Ureter (tissue), 1 donor: ENCODE measurements around the gene DDR1. TPM values are rescaled to one million over a fixed set of nuclear protein-coding genes. Genes with fewer than 3 reads are reported as not detected.

Experiments used
- total RNA-seq: library from RNA; stranded (reverse); gene quantifications from one replicate; pipeline ENCODE4 v1.2.4, GENCODE V29; 2023
- donor health status: DM: yes; HTN: yes; CAD: no.

Gene DDR1
- total RNA-seq, 1 donor from 2014 or later = 234 TPM

Other genes starting within 250 kb of the DDR1 start
- gene C6orf136, start 237.4 kb upstream of the DDR1 start, total RNA-seq = 27.1 TPM
- 31.5 TPM for gene DHX16, start 211.5 kb upstream of the DDR1 start, total RNA-seq
- gene PPP1R18, start 197.9 kb upstream of the DDR1 start, total RNA-seq = 31.5 TPM
- gene NRM, start 193.5 kb upstream of the DDR1 start, total RNA-seq = 12.3 TPM
- 41.1 TPM for gene MDC1, start 167.2 kb upstream of the DDR1 start, total RNA-seq
- 357 TPM for gene TUBB, start 164.2 kb upstream of the DDR1 start, total RNA-seq
- gene FLOT1, start 141.8 kb upstream of the DDR1 start, total RNA-seq = 133 TPM
- gene IER3, start 140.0 kb upstream of the DDR1 start, total RNA-seq = 23.8 TPM
- 30.4 TPM for gene GTF2H4, start 23.7 kb downstream of the DDR1 start, total RNA-seq
- gene VARS2, start 29.7 kb downstream of the DDR1 start, total RNA-seq = 33.2 TPM
- 1.0 TPM for gene SFTA2, start 47.7 kb downstream of the DDR1 start, total RNA-seq
- gene MUCL3, start 56.5 kb downstream of the DDR1 start, total RNA-seq = not detected
- gene MUC21, start 99.2 kb downstream of the DDR1 start, total RNA-seq = not detected
- gene MUC22, start 126.0 kb downstream of the DDR1 start, total RNA-seq = not detected
- gene C6orf15, start 228.1 kb downstream of the DDR1 start, total RNA-seq = not detected
- gene PSORS1C1, start 230.3 kb downstream of the DDR1 start, total RNA-seq = 0.10 TPM
- gene CDSN, start 235.9 kb downstream of the DDR1 start, total RNA-seq = not detected